Measurements from ENCODE around the gene HTR2A.
"Not testable (repeated sequence)": the region's sequence is repeated elsewhere in the genome, so short reads cannot be mapped to it uniquely, and the experiment has no call there.

Gene HTR2A

DNA sequence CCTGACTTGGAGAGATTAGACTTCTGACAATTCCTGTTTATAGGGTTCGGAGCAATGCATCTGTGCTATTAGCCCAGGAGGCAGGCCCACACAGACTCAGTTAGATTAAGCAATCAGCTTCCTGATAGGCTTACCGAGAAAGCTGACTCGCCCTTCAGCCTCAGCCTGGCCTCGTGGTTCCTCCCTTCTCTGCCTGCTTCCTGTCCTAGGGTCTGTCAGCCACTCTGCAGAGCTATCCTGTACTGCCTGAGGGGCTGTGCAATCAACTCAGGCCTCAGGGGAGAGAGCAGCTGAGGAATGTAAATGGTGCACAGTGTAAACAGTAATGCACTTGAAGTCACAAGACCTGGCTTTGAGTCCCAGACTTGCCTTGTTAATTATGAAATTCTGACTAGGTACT is 30.7 kb downstream of the HTR2A start:
- no peak for DNase-seq

DNA sequence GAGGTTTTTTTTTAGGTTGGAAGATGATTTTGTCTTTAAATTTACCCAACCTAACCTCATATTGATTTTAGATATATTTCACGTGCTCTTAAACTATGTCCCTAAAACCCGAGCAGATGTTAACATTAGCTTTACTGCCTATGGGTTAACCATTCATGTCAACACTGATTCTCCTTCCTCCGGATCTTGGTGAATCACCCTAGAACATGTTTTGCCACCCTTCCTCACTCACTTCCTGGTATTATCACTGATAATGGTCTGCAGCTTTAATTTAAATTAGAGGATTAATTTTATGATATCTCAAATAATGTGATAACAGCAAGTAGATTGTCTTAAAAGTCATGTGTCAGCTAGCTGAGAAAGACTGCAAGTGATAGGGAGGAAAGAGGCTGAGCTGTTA is 31.9 kb downstream of the HTR2A start:
- DNase-seq: no peak

DNA sequence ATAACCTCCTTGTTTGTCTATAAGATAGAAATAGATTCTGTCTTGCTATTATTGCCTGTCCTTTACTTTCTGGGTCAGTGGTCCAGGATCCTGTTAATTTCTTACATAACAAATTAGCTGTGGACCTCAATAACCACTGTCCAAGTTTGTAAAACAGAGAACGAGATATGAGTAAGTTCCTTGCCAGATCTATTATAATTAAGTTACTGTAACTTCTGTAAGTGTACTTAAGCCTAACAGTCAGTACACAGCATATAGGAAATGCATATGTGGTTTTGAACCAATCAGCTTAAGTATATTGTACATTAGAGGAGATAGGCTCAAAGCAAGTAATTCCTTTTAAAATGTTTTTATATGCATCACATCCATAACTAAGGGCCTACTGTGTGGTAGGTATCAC is 34.9 kb downstream of the HTR2A start:
- no peak for DNase-seq

DNA sequence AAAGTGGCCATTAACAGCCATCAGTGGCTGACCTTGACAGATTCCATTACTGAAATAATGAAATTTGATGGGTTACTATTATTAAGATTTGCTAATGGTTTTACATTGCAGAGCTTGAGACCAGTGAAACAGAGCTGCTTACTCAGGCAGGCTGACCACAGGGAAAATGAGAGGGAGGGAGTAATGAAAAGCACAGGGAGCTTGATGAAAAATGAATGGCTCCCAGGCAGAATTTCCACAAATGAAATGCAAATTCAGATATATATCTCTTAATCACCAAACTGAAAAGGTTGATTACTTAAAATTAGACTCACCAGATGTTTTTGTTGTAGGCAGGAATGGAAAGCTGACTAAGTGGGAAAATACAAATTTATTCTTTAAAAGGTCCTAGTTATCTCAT is 36.1 kb downstream of the HTR2A start:
- no peak for DNase-seq

DNA sequence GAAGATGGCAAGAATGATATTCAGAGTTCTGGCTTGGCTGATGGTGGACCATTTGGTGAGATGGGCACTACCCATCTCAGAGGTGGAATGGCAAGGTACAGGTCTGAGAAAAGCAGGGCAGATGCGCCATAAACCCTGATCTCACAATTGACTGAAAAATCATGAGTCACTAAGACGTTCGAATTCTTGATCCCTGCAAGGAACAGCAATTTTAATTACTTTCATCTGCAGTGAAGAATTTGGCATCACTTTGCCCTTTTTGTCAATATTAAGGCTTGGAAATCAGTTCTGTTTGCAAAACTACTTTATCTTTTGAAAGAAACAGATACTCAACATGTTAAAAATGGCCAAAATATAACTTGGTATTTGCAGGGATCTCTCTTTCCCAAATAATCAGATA is 38.1 kb downstream of the HTR2A start:
- DNase-seq: no peak

DNA sequence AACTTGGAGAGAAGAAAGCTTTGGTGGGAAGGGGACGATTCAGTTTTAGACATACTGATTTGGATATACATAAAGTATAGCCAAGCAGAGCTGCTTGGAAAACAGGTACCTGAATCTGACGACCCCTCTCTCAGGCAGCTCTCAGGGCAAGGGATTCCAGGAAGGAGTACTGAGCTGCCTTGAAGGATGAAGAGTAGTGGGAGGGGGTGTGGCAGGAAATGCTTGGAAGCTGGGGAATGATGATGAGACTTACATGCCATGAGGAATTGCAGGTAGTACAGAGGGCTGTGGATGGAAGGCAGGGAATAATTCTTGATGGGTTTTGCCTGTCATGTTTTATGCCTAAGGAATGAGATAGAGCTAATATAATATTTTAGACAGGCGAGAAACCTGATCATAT is 38.7 kb downstream of the HTR2A start:
- no peak for DNase-seq

DNA sequence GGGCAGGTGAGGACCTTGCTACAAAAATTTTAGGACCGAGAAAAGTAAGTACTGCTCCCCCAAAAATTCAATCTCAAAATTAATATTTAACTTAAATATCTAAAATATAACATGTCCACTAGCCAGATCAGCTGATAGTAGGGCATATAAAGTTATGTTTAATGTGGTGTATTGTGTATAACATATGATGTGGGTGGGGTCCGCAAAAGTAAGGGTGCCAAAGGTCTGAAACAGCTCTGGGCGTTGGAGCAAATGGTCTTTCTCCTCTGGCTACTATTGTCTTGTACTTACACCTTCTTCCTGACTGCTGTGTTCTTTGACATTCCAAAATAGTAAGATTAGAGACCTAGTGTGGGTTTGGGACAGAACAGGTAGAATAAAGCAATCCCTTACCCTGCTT is 41.2 kb downstream of the HTR2A start:
- DNase-seq: no peak

DNA sequence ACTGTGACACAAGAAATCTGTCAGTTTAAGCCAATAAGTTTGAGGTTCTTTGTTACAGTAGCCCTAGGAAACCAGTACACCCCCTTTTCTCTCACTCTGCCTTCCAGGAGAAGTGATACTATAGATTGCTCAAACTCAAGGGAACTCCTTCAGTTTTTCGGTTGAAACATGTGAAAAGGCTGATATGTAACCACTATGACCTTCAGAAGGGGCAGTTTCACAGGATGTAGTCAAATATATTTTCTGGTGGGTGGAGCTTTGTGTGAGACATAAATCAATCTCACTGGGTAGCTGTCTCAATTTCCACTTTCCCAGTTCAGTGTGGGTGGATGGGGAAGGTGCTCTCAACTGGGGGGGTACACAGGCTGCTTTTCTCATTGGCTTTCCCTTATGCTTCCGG is 41.7 kb downstream of the HTR2A start:
- DNase-seq: no peak

DNA sequence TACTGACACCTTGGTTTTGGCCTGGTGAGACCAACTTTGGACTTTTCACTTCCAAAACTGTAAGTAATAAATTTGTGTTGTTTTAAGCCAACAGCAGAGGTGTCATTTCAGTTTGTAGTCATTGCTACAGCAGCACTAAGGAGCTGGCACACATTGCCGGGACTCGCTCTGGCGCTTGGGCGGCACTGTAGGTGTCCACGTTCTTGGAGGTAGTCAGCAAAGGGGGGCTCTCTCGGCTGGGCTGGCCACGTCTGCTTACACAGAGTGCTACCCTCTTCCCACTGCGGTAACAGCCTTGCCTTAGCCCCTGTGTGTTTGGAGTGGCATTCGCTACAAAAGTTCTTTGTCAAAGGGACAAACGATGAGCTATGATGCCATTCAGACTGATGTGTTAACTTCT is 44.7 kb downstream of the HTR2A start:
- DNase-seq: no peak

DNA sequence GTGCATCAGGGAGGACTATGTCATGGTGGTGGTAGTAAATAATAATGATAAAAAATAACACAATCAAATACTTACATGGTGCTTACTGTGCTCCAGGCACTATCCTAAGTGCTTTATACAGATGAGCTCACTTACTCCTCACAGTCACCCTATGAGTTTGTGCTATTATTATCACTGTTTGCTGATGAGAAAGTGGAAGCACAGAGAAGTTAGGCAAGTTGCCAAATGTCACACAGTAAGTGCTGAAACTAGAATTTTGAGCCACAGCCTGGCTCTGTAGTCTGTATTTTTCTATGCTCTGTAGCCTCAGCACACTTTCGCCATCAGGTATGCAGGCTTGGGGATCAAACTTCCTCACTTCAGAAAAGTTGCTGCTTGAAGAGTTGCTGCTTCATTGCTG is 46.6 kb downstream of the HTR2A start:
- DNase-seq: no peak

DNA sequence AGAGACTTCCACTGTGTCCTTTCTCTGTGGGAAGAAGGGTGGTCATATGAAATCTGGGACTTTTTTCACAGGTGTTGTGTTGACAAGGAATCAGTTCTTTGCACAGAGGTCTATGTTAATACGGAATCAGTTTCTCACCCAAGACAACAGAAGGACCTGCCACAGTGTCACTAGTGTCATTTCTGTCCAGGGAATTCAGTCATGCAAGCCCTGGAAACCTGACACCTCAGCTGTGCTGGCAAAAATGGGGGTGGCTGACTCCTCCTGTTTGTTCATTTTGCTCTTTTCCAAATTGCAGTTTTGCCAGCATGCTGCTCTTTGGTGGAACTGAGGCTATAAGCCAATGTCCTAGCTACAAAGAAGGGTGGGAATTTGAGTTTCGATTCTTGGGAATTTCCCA is 50.1 kb downstream of the HTR2A start:
- DNase-seq: no peak

DNA sequence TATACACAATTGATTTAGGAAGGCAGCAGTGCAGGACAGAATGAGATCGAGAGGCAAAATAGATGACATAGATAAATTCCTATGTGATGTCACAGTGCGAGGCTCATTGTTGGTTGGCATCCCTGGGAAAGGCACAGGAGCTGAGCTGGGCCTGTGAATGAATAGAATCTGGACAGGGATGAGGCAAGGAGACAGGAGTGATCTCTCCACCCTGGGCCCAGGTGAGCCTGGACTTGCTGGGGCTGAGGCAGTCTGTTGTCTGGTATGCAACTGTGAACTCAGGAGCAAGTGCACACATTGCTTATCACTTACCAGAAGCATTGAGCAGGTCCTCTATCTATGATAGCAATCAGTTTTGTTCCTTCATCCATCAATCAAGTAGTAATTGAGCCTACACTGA is 51.7 kb downstream of the HTR2A start:
- no peak for DNase-seq

DNA sequence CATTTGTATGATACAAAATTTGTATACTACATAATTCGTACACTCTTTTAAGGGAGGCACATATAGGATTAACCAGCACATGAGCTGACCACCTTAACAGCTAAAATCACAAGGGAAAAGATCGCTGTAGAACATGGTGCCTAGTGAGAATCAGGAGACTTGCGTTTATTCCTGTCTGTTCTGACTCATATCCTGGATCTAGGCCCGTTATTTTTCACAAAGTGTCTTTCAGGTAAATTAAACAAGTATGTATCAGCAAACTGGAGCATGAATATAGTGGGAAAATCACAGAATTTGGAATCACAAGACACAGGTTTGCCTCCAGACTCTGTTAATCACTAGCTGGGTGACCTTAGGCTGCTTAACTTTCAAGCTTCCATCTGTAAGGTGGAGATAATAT is 52.4 kb downstream of the HTR2A start:
- no peak for DNase-seq

DNA sequence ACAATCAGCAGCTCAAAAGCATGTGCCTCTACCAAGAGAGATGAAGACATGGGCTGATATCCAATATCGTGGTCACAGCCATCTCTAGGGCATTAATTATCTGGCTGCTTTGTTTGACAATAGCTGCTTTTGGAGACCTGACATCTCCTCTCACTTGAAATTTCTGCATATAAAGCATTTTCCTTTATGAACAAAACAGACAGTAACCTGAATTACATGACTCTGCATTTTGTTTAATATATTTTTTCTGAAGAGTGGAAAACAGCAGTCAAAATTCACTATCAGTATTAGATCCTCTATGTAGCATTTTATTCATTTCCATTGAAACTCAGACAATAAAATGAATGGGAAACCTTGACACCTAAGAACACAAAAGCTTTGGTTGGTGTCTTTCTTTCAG is 57.5 kb downstream of the HTR2A start:
- no peak for DNase-seq

DNA sequence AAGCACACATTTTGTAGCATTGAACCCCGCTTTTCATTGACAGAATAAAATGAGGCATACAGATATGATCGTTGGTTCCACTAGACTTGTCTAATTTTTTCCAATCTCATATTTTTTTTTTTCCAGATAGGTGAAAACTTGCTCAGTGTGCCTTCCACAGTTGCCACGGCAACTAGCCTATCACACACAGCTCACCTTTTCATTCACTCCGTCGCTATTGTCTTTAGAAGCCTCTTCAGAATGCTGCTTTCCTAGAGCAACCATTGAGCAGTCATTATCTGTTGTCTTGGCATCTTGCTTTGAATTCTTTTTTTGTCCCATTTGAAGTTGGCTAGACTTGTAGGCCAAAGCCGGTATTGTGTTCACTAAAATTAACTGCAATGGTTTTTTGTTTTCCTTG is 62.2 kb downstream of the HTR2A start:
- DNase-seq: no peak

DNA sequence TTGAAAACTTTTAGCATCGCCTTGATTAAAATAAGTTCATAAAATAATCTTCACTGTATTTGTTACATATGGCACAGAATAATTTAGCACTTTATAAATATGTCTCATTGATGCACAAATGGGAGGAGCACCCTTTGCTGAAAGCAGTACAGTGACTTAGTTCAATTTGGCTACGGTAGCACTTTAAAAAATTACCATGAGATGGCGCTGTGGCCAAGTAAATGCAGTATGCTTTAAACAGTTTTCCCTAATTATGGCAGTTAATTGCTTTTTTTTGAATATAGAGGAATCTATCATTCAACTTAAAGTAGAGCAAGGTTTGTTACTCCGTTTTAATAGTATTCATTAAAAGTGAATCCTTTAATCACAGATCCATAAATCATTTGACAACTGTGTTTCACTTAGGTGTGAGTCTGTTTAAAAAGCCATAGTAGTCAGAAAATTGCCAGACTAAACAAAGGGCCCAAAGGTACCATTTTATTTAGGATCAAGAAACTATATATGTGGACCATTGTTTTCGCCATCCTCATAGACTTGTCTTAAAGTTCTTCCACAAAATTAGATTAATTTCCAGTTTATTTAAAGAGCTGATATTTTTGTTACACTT is 65.2 kb downstream of the HTR2A start:
- DNase-seq: peak; percentile 0

DNA sequence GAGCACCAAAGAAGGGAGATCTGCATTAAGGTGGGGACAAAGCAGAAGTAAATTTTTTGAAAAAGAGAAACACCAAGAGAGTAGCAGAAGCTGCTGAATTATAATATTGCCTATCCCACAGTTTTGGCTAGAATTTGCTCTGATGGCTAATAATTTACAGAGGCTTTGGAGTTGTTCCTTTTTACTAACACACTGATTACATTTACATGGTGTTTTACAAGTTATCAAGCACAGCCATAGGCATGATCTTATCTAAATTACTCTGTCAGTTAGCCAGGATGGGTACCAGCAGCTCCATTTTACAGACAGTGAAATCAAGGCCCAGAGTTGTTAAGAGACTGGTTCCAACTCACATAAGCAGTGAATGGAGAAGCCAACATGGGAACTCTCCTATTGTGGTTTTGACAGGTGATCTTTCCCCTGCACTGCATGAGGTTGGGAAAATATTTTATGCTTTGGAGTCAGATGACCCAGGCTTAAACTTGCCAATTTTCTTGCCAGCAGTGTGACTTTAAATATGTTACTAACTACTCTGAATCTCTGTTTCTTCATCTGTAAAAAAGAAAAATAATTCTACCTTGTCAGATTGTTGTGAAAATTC is 66.3 kb downstream of the HTR2A start:
- DNase-seq: no peak

DNA sequence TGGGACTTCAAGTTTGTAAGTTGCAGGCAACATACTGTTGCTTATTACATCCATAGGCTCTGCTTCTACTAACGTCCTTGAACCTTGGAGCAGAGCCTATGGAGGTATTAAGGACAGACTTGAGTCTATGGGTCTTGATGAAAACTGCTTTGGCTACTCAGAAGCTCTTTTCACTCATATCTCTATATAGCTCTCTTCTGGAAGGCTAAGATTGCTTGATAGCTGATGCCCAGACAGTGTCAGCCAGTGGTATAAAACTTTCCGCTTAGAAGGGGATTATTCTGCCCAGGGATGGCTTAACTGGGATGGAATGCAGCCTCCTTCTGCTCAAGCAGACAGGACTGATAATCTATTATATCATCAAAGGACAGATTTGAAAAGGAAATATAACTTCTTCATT is 74.3 kb downstream of the HTR2A start:
- no peak for DNase-seq

DNA sequence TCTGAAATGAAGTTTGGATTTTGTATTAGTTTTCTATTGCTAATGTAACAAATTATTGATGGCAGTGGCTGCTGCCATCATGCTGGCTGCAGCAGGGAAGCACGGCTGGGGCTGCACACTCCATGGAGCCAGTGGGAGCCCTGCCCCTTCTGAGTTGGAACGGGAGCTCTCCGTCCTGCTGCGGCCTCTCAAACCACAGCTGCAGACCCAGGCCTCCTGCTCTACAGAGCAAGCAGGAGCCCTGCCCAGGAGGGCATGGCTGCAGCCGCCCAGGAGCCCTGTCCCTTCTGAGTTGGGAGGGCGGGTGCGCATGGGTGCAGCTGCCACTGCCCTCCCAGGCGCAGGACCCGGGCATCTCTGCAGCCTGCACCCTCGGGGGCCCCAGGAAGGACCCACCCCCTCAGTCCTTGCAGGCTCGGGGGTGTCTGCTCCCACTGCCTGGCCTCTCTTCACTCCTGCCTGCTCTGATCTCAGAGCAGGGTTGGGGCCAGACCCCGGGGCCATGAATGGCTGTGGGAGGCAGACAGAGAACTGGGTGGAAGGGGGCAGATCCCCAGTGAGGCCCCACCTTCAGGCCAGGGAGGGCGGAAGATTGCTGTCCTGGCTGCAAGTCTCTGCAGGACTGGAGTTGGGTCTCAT is 78.9 kb downstream of the HTR2A start:
- DNase-seq: no peak

DNA sequence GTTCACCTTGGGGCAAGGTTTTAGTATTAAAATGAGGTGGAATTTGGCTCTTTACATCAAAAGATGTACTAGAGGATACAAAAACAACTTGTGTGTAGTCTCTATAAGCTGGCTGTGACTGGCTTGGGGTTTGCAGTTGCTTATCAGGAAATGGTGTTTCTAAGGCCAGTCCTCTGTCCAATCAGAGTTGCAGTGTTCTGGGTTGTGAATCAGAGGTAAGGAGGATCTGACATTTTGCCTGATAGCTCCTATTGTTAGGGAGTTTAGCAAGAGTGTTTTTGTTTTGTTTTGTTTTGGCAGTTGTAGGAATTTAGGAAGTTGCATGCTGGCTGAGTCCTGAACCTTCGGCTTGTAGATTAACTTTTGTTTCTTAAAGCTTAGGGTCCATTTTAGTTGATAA is 79.8 kb downstream of the HTR2A start:
- no peak for DNase-seq

DNA sequence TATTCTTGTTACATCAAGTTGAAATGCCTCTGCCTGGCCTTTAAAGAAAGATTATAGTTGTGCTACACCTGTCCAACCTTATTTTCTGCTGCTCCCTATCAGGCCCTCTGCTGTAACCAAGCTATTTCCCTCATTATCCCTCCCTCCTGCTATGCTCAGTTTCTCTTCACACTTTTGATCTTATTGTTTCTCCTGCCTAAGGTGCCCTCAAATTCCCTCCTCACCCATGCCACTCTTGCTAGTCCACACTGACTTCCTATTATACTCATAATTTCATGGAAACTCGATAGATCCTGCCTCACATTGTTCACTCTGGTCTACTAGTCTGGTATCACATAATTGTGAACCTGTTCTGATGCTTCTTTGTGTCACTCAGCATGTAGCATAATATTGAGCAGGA is 80.5 kb downstream of the HTR2A start:
- DNase-seq: no peak

DNA sequence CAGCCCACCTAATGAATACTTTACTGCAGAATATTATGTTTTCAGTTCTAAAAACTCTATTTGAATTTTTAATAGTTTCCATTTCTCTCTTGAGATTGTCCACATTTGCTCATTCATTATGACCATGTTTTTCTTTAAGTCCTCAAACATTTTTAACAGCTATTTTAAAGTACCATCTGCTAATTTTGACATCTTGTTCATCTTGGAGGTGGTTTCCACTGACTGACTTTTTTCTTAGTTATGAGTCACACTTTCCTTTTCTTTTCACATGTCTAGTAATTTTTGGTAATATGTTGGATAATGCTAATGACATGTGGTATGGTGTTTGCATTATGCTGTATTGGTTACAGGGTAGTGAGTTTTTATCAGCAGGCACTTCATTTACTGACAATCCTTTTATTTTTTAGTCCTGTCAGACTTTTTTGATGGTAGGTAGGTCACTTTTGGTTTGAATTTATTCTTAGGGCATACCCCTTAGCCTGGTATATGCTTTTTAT is 84.5 kb downstream of the HTR2A start:
- no peak for DNase-seq

DNA sequence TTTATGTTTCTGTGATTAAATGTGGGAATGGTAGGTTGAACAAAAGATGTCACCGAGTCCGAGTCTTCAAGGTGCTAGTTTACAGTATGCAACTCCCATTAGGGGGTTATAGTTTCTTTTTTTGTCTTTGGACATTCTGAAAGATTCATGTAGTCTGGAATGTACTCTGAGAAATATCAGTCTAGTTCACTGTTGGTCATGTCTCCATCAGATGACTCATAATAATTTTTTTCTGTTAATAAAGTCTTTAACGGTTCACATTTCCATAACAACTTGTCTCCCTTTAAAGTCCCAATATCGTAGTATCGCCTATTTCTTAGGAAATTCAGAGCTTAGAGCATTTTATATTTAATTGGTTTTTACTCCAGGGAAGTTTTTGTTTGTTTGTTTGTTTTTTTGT is 86.4 kb downstream of the HTR2A start:
- no peak for DNase-seq

DNA sequence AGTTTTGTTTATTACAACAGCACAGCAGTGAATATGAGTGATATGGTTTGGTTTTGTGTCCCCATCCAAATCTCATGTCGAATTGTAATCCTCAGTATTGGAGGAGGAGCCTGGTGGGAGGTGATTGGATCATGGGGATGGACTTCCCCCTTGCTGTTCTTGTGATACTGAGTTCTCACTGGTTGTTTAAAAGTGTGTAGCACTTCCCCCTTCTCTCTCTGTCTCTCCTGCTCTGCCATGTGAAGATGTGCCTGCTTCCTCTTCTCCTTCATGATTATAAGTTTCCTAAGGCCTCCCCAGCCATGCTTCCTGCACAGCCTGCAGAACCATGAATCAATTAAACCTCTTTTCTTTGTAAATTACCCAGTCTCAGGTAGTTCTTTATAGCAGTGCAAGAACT is 91.9 kb downstream of the HTR2A start:
- not testable (repeated sequence) for DNase-seq

DNA sequence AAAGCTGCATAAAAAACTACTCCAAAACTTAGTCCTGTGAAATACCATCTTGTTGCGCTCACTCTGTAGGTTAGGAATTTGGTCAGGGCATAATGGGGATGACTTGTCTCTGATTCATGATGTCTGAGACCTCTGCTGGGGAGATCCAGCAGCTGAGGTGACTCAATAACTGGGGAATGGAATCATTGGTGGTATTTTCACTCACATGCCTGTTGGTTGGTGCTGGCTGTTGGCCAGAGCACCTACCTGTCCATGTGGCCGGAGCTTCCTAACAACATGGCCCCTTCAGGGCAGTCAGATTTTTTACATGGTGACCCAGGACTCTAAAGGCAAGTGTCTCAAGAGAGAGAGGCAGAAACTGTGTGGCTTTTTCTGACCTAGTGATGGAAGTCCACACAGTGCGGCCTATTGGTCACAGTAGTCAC is 92.5 kb downstream of the HTR2A start:
- no peak for DNase-seq

Measured in NCI-H446 treated with DMSO at 0.1 percent for 48 hours (cell line).